HL-60 (cell line): ENCODE data around the gene CD74.

Experiments used
- DNase-seq, 2 experiments: peaks; one replicate each; pipeline ENCODE4 v3.0.0-alpha.2; 2010 to 2020; ENCODE audit warnings: low read depth in 1 of 2, low spot score in 1 of 2
- H3K27ac ChIP-seq: fragments of 250-450 bp; sonication (Bioruptor Pico); replicated peaks from 2 replicates; pipeline ENCODE4 v1.5.1; 2020; ENCODE audit warnings: mild to moderate bottlenecking, moderate library complexity
- H3K27me3 ChIP-seq: fragments of 250-450 bp; sonication (Bioruptor Pico); 2 replicates; pipeline ENCODE4 v1.5.1; 2021; ENCODE audit warnings: mild to moderate bottlenecking, moderate library complexity; ENCODE audit not compliant: insufficient read depth, poor library complexity, severe bottlenecking
- H3K4me3 ChIP-seq: replicated peaks from 2 replicates; pipeline ENCODE4 v1.5.1; 2011; ENCODE audit warnings: mild to moderate bottlenecking, control low read depth, low read length; ENCODE audit not compliant: insufficient read depth
- CTCF ChIP-seq: IDR thresholded peaks from one replicate; pipeline ENCODE4 v1.5.1; 2011; ENCODE audit warnings: low read length, control low read depth, inconsistent platforms; ENCODE audit not compliant: insufficient read depth
- GABPA ChIP-seq: IDR thresholded peaks from 2 replicates; pipeline ENCODE4 v1.6.1; 2012; ENCODE audit warnings: low read depth
- POLR2AphosphoS5 ChIP-seq: IDR thresholded peaks from 2 replicates; pipeline ENCODE4 v1.6.1; 2012; ENCODE audit warnings: low read depth
- SPI1 ChIP-seq: IDR thresholded peaks from 2 replicates; pipeline ENCODE4 v1.6.1; 2012; ENCODE audit warnings: low read depth, mild to moderate bottlenecking, borderline replicate concordance
- TF ChIP-seq, protein P1 (sequence below): IDR thresholded peaks from 2 replicates; pipeline ENCODE4 v1.6.1; 2012; ENCODE audit warnings: low read depth; ENCODE audit not compliant: insufficient replicate concordance

CD74 gene

GRCh38 chr5:150401076-150401375 is 11.7 kb downstream of the CD74 start:
- H3K27me3 ChIP-seq, result no peaks in the 10 kb centered on the region
- no peak for DNase-seq
- TF ChIP-seq GABPA, result no peak
- TF ChIP-seq SPI1, result no peak
- TF ChIP-seq, protein P1, sequence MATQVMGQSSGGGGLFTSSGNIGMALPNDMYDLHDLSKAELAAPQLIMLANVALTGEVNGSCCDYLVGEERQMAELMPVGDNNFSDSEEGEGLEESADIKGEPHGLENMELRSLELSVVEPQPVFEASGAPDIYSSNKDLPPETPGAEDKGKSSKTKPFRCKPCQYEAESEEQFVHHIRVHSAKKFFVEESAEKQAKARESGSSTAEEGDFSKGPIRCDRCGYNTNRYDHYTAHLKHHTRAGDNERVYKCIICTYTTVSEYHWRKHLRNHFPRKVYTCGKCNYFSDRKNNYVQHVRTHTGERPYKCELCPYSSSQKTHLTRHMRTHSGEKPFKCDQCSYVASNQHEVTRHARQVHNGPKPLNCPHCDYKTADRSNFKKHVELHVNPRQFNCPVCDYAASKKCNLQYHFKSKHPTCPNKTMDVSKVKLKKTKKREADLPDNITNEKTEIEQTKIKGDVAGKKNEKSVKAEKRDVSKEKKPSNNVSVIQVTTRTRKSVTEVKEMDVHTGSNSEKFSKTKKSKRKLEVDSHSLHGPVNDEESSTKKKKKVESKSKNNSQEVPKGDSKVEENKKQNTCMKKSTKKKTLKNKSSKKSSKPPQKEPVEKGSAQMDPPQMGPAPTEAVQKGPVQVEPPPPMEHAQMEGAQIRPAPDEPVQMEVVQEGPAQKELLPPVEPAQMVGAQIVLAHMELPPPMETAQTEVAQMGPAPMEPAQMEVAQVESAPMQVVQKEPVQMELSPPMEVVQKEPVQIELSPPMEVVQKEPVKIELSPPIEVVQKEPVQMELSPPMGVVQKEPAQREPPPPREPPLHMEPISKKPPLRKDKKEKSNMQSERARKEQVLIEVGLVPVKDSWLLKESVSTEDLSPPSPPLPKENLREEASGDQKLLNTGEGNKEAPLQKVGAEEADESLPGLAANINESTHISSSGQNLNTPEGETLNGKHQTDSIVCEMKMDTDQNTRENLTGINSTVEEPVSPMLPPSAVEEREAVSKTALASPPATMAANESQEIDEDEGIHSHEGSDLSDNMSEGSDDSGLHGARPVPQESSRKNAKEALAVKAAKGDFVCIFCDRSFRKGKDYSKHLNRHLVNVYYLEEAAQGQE, result no peak
- no peak for TF ChIP-seq CTCF
- TF ChIP-seq POLR2AphosphoS5, result no peak
- no peak overlapping the region for H3K4me3 ChIP-seq
- H3K27ac ChIP-seq, result no peak overlapping the region

GRCh38 chr5:150400316-150401075 is 12.2 kb downstream of the CD74 start:
- Histone ChIP-seq H3K27ac (no peak overlapping the region), H3K4me3 (no peak overlapping the region), H3K27me3 (no peaks in the 10 kb centered on the region)
- TF ChIP-seq POLR2AphosphoS5 (peak; percentile 28; the same call in 1 of the 2 replicates), GABPA (no peak)
- DNase-seq, result no peak

DNA sequence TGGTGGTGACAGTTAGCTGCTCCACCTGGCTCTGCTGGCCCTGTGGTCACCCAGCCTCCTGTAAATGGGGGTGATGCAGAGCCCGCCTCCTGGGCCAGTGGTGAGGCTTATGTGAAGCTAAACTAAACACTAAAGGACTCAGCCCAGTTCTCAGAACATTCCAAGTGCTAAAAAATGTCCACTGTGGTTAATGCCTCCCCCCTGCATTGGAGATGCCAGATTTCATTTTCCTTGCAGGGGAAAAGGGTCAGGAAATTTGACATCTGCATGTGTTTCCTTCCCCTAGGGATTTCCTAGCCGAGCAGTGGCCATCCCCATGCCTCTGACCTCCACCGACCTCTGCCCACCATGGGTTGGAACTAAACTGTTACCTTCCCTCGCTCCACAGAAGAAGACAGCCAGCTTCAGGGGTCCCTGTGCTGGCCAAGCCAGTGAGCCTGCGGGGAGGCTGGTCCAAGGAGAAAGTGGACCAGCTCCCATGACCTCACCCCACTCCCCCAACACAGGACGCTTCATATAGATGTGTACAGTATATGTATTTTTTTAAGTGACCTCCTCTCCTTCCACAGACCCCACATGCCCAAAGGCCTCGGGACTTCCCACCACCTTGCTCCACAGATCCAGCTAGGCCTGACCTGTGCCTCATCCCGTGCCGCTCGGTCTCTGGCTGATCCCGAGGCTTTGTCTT is 13.0 kb downstream of the CD74 start:
- no peak overlapping the region for H3K27ac ChIP-seq
- no peak for DNase-seq
- no peak overlapping the region for H3K4me3 ChIP-seq

More for the DNA sequence above, 13.0 kb downstream of the CD74 start:
- TF ChIP-seq CTCF (no peak), POLR2AphosphoS5 (no peak), SPI1 (no peak), GABPA (no peak)
- TF ChIP-seq, protein P1, result no peak
- no peaks in the 10 kb centered on the region for H3K27me3 ChIP-seq
